AG09319 (cell line): Measurements from ENCODE around the gene PLCB1.
"Not testable (repeated sequence)": the region's sequence is repeated elsewhere in the genome, so short reads cannot be mapped to it uniquely, and the experiment has no call there.

Experiments
- DNase-seq: peaks from one replicate; pipeline ENCODE4 v3.0.0-alpha.2; 2010; ENCODE audit warnings: low read depth; ENCODE audit errors: extremely low read depth
- TF ChIP-seq, protein P1 (sequence below): IDR thresholded peaks from 2 replicates; pipeline ENCODE4 v1.5.1; 2011; ENCODE audit warnings: low read depth, mild to moderate bottlenecking, inconsistent platforms, low read length, moderate library complexity

PLCB1 gene

DNA sequence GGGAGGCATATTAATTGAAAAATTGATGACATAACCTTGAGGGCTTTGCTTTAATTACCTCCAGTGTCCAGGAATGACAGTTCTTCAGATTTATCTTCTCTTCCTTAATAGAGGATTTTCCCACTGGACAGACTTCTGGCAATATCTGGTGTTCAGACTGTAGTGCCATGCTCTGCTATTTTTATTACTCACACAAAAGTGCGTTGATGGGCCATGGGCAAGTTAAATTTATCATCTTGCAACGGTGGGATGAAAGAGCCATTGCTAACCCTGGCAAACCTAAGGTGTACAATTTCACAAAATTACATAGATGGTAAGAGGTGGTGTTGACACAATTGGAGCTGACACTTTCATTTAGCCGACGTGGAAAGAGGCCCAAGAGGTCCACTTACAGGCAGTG, 683.1 kb downstream of the PLCB1 start:
- no peak for DNase-seq
- TF ChIP-seq, protein P1, sequence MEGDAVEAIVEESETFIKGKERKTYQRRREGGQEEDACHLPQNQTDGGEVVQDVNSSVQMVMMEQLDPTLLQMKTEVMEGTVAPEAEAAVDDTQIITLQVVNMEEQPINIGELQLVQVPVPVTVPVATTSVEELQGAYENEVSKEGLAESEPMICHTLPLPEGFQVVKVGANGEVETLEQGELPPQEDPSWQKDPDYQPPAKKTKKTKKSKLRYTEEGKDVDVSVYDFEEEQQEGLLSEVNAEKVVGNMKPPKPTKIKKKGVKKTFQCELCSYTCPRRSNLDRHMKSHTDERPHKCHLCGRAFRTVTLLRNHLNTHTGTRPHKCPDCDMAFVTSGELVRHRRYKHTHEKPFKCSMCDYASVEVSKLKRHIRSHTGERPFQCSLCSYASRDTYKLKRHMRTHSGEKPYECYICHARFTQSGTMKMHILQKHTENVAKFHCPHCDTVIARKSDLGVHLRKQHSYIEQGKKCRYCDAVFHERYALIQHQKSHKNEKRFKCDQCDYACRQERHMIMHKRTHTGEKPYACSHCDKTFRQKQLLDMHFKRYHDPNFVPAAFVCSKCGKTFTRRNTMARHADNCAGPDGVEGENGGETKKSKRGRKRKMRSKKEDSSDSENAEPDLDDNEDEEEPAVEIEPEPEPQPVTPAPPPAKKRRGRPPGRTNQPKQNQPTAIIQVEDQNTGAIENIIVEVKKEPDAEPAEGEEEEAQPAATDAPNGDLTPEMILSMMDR = no peak

DNA sequence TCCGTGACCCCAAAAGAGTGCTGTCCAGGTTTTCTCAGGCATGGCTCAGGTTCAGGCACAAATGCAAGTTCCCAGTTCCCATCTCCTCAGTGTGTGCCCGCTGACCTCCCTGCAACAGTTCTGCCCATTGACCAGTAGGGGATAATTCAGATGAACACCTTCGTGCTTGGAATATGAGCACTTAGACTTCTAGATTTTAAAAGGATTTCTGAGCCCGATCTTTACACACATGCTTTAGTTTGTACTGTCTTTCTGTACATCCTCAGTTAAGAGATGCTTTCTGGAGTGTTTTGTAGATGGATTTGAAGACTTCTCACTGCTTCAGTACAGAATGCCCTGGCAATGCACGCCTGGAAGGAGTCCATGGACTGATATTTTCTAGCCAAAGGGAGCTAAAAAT, 697.2 kb downstream of the PLCB1 start:
- TF ChIP-seq, protein P1 = no peak; the same call in 1 of the 2 replicates
- no peak for DNase-seq

DNA sequence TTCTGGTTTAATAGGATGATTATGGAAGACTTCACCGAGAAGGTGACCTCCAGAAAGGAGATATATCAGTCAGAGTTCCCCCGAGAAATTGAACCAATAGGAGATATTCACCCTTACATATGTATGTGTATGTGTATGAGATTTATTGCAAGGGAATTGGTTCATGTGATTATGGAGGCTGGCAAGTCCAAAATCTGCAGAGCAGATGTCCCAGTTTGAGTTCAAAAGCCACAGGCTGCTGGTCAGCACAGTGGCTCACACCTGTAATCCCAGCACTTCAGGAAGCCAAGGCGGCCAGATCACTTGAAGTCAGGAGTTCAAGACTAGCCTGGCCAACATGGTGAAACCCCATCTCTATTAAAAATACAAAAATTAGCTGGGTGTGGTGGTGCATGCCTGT, 702.2 kb downstream of the PLCB1 start:
- DNase-seq = not testable (repeated sequence)

DNA sequence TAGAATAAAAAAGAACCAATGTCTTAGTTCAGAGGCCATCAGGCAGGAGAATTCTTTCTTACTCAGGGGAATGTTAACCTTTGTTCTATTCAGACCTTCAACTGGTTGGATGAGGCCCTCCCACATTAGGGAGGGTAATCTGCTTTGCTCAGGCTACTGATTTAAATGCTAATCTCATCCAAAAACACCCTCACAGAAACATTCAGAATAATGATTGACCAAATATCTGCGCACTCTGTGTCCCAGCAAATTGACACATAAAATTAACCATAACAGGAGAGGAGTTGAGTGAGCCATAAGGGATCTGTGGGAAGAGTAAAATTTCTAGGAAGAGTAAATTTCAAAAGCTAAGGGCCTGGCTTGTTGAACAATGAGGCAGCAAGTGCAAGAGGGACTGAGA, 702.8 kb downstream of the PLCB1 start:
- no peak for DNase-seq
- TF ChIP-seq, protein P1 = no peak

DNA sequence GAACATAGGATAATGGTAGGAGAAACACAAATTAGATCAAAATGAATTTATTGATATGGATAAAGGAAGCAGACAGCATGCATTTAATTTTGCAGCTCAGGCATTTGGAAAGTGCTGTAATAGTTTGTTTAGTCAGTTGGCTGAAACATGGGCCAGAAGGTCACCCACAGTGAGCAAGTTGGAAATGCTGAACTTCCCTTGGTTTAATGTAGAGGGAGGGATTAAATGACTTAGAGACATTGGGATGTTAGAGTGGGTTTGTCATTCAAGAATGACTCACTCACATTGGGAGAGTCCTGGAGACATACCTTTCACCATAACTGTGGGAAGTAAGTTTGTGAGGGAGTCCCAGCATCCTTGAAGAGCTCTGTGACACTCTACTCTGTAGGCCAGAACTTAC, 705.3 kb downstream of the PLCB1 start:
- no peak for DNase-seq
- TF ChIP-seq, protein P1 = no peak

DNA sequence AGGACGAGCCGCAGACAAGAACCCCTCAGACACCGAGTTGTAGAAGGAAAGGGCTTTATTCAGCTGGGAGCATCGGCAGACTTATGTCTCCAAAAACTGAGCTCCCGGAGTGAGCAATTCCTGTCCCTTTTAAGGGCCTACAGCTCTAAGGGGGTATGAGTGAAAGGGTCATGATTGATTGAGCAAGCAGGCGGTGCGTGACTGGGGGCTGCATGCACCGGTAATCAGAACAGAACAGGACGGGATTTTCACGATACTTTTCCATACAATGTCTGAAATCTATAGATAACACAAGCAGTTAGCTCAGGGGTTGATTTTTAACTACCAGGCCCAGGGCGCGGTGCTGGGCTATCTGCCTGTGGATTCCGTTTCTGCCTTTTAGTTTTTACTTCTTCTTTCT, 710.5 kb downstream of the PLCB1 start:
- TF ChIP-seq, protein P1 = no peak
- DNase-seq = no peak

DNA sequence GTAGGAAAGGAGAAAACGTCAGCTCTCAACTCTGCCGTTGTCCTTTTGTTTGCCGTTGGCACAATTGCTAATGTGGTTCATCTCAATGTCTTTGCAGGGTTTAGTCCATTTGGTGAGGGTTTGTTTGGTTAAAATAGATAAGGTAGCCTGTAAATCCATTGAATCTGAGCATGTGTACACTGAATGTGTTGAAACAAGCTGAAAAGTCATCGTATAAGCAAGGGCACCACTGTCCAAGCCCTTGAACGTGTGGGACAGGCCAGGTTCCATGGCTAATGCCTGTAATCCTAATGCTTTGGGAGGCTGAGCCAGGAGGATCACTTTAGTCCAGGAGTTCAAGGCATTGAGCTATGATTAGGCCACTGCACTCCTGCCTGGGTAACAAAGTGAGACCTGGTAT, 712.1 kb downstream of the PLCB1 start:
- TF ChIP-seq, protein P1 = no peak

DNA sequence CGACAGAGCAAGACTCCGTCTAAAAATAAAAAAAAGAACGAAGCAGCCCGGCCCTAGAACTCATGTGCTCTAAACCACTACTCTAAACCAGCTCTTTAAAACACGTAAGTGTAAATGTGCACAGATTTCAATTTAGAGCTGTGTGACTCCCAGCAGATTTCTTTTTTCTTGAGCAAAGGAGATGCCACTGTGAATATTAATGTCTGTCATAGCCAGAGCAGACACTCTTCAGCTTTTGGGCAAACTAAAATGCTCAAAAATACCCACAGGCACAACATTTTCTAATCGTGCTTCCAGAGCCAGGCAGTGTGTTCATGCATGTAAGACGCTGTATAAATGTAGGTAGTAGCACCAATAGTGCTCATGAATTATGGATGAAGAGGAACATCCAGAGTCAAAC, 717.9 kb downstream of the PLCB1 start:
- TF ChIP-seq, protein P1 = no peak
- no peak for DNase-seq

More for the DNA sequence above, 712.1 kb downstream of the PLCB1 start:
- no peak for DNase-seq
